ENCODE measurements around the gene LRRC53.

DNA sequence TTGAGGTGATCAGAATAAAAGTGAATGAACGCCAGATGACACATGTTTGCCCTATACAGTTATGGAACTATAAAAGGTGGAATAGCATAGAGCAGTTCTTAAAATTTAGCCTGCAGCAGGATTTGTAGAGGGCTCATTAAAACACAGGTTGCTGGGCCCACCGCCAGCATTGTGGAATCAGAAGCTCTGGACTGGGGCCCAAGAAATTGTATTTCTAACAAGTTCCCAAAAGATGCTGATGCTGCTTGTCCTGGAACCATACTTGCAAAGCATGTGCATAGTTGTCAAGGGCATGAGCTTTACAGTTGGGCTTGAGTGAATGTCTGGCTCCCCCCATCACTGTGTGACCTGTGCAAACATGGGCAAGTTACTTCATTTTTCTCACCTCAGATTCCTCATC lies 37.5 kb upstream of the LRRC53 start:
- TF ChIP-seq CTCF (IDR thresholded peaks at IDR 0.05) (no peak), EP300 (IDR thresholded peaks at IDR 0.05; ENCODE audit: low read depth) (no peak), POLR2A (IDR thresholded peaks at IDR 0.05) (no peak), POLR2AphosphoS5 (IDR thresholded peaks at IDR 0.05) (no peak)
